RWPE2 (cell line): ENCODE measurements around the gene RPL10.

Experiments used
- ATAC-seq: fragments of 200-7000 bp; cut with Tn5 transposase; 3 replicates; pipeline ENCODE4 v1.9.1; 2021; ENCODE audit warnings: low read depth
- DNase-seq: peaks from one replicate; pipeline ENCODE4 v3.0.0-alpha.2; 2020; ENCODE audit warnings: low spot score
- H3K27ac ChIP-seq: fragments of 450-650 bp; 2 replicates; pipeline ENCODE4 v1.5.1; 2017; ENCODE audit warnings: mild to moderate bottlenecking; ENCODE audit not compliant: poor library complexity, severe bottlenecking
- H3K27me3 ChIP-seq: fragments of 250-450 bp; sonication (Bioruptor Pico); 2 replicates; pipeline ENCODE4 v1.5.1; 2021; ENCODE audit warnings: mild to moderate bottlenecking, moderate library complexity; ENCODE audit not compliant: insufficient read depth, poor library complexity, severe bottlenecking
- H3K36me3 ChIP-seq: fragments of 250-450 bp; sonication (Bioruptor Pico); 2 replicates; pipeline ENCODE4 v1.5.1; 2020; ENCODE audit warnings: low read depth, mild to moderate bottlenecking, moderate library complexity
- H3K4me1 ChIP-seq: fragments of 250-450 bp; sonication (Bioruptor Pico); 2 replicates; pipeline ENCODE4 v1.5.1; 2021; ENCODE audit warnings: mild to moderate bottlenecking, moderate library complexity; ENCODE audit not compliant: insufficient read depth, poor library complexity, severe bottlenecking
- H3K4me3 ChIP-seq: fragments of 250-450 bp; sonication (Bioruptor Pico); 2 replicates; pipeline ENCODE4 v1.5.1; 2021; ENCODE audit warnings: mild to moderate bottlenecking, moderate library complexity; ENCODE audit not compliant: severe bottlenecking
- H3K9me3 ChIP-seq: fragments of 250-450 bp; sonication (Bioruptor Pico); 2 replicates; pipeline ENCODE4 v1.5.1; 2021; ENCODE audit warnings: mild to moderate bottlenecking, moderate library complexity; ENCODE audit not compliant: severe bottlenecking
- CTCF ChIP-seq: fragments of 450-650 bp; IDR thresholded peaks from one replicate; pipeline ENCODE4 v1.5.1; 2017; ENCODE audit warnings: mild to moderate bottlenecking, moderate library complexity; ENCODE audit not compliant: poor library complexity, severe bottlenecking

RPL10 gene

DNA sequence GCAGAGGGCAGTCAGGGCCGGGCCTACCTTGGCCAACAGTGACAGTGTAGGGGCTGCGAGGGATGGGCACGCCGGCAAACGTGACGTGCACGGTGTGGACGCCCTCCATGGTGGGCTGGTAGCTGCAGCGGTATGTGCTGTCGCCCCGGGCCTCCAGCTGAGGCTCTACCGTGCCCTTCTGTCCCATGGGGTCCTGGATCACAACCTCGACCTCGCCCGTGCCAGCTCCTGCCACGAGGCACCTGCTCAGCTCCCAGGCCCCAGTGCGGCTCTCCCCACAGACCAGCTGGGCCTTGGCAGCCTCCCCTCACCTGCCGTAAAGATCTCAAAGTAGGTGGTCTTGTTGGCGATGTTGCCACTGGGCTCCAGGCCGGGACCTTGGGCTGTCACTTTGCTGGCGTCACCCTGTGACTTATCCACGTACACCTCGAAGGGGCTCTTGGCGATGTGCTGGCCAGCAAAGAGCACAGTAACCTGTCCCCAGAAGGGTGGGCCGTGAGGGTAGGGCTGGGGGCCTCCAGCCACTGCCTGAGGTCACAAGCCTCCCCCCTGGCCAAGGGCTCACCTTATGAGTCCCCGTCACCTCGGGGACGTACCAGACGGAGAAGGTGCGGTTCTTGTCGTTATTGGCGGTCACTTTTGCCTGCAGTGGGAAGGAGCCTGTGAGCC lies 32.0 kb upstream of the RPL10 start:
- no peak for ATAC-seq
- TF ChIP-seq CTCF = no peak
- H3K27ac ChIP-seq = peak overlapping the region; percentile 97
- H3K36me3 ChIP-seq = peaks cover 90% of the 10 kb centered on the region
- H3K9me3 ChIP-seq = no peaks in the 10 kb centered on the region
- H3K4me1 ChIP-seq = peaks cover 7% of the 10 kb centered on the region
- H3K27me3 ChIP-seq = no peaks in the 10 kb centered on the region
- no peak overlapping the region for H3K4me3 ChIP-seq
- DNase-seq = no peak

- no peak overlapping the region for H3K4me3 ChIP-seq
- H3K27ac ChIP-seq = peak overlapping the region; percentile 97
- no peaks in the 10 kb centered on the region for H3K9me3 ChIP-seq
- H3K36me3 ChIP-seq = peaks cover 85% of the 10 kb centered on the region
- no peak for TF ChIP-seq CTCF
- H3K27me3 ChIP-seq = no peaks in the 10 kb centered on the region
- ATAC-seq = no peak
- no peak for DNase-seq
- peaks cover 7% of the 10 kb centered on the region for H3K4me1 ChIP-seq
Measured at GRCh38 chrX:154366666-154367055, 31.5 kb upstream of the RPL10 start.

DNA sequence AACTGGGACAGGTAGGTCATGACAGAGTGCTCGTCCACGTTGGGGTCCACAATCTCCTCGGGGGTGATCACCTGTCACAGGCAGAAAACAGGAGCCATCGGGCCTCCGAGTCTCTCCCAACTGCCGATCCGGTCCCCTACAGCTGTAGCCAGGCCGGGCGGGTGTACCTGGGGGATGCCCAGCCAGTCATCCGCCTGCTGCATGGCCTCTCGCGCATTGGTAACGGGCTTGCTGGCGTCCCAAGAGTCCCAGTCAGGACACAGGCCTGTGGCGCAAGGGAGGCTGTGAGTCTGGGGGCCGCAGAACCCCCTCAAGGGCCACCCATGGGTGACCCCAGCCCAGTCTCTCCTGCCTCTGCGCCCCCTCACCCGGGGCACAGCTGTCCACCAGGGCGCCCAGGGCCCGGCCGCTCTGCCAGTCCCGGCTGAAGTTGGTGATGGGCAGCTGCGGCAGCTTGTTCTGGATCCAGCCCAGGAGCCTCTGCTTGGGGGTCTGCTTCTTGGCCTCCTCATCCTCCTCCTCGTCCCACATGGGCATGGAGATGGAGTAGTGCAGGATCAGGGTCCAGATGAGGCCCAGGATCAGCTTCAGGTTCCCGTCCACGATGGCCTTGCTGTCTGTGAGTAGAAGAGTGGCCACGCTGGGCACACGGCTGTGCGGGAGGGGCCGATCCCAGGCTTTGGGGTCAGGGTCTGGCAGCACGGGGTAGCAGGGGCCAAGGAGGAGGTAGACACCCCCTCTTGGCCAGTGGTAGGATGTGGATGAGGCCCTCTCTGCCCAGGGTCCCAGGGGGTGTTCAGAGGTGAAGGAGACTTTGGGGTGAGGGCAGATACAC lies 30.5 kb upstream of the RPL10 start:
- no peaks in the 10 kb centered on the region for H3K27me3 ChIP-seq
- H3K4me1 ChIP-seq = peaks cover 7% of the 10 kb centered on the region
- no peak overlapping the region for H3K4me3 ChIP-seq
- peak overlapping the region; percentile 97 for H3K27ac ChIP-seq
- TF ChIP-seq CTCF = no peak
- ATAC-seq = no peak
- H3K36me3 ChIP-seq = peaks cover 75% of the 10 kb centered on the region
- H3K9me3 ChIP-seq = no peaks in the 10 kb centered on the region
- no peak for DNase-seq

DNA sequence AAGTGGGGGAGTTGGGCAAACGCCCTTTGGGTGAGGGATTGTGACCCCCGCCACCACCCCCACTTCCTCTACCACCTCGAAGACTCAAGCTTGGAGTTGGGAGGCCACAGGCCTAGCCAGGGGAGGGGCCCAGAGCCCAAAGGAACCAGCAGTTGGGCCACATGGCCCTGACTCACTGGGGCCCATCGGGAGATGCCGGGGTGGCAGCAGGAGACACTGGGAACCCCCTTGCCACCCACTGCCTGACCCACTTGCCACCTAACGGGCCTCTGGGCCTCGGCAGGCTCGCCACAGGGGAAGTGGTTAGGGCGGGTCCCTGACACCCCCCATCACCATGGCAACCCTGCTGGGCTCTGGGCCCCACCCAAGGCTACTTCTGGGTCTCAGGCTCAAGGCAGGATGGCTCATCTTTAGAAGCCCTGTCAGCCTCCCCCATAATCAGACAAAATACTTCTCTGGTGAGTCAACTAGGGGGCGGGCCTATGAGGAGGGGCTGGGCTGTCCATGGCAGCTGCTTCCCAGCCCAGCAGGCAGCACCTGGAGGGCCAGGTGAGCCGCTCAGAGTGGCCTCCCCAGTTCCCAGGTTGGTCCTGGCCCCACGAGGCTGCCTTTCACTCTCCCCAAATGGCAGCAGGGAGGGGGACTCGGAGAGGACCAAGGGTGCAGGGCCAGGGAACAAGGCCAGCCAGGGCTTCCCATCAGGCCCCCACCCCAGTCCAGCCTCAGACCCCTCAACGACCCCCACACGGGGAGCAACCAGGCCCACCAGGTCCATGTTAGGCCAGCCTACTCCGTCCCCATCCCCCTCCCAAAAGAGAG lies 29.3 kb upstream of the RPL10 start:
- Histone ChIP-seq H3K27ac (peak overlapping the region; percentile 97), H3K27me3 (no peaks in the 10 kb centered on the region), H3K9me3 (no peaks in the 10 kb centered on the region), H3K4me3 (peak overlapping the region; percentile 56), H3K4me1 (peaks cover 14% of the 10 kb centered on the region), H3K36me3 (peaks cover 63% of the 10 kb centered on the region)
- TF ChIP-seq CTCF = no peak
- peak; percentile 89 for DNase-seq
- ATAC-seq = peak; percentile 47
